Suprapubic skin (tissue), 4 donors: ENCODE data around the gene XIST. TPM values are rescaled to one million over a fixed set of nuclear protein-coding genes. Genes with fewer than 3 reads are reported as not detected.
"Not testable (repeated sequence)": the region's sequence is repeated elsewhere in the genome, so short reads cannot be mapped to it uniquely, and the experiment has no call there.

Experiments used
- DNase-seq, 2 donors: peaks; one replicate each; pipeline ENCODE4 v3.0.0-alpha.2; 2019; ENCODE audit warnings: low spot score in 2 of 2
- H3K27ac ChIP-seq: fragments of 200-600 bp; sonication (generic); one replicate; pipeline ENCODE4 v1.5.1; 2019
- H3K27me3 ChIP-seq: fragments of 200-600 bp; sonication (generic); one replicate; pipeline ENCODE4 v1.5.1; 2019
- H3K36me3 ChIP-seq: fragments of 200-600 bp; sonication (generic); one replicate; pipeline ENCODE4 v1.5.1; 2019
- H3K4me1 ChIP-seq: fragments of 200-600 bp; sonication (generic); one replicate; pipeline ENCODE4 v1.5.1; 2019
- H3K4me3 ChIP-seq: fragments of 200-600 bp; sonication (generic); one replicate; pipeline ENCODE4 v1.5.1; 2019; ENCODE audit warnings: mild to moderate bottlenecking
- H3K9me3 ChIP-seq: fragments of 200-600 bp; sonication (generic); one replicate; pipeline ENCODE4 v1.5.1; 2019
- EP300 ChIP-seq: sonication (generic); formaldehyde crosslinking; IDR thresholded peaks from one replicate; pipeline ENCODE4 v1.6.1; 2017; ENCODE audit warnings: antibody characterized with exemption
- POLR2A ChIP-seq, 2 donors: fragments of 450-650 bp; IDR thresholded peaks; one replicate each; pipeline ENCODE4 v1.6.1; 2017; ENCODE audit warnings: antibody characterized with exemption in 2 of 2, mild to moderate bottlenecking in 2 of 2, moderate library complexity in 2 of 2
- POLR2AphosphoS5 ChIP-seq, 3 donors: sonication (generic); formaldehyde crosslinking; IDR thresholded peaks; one replicate each; pipeline ENCODE4 v1.6.1; 2017; ENCODE audit warnings: antibody characterized with exemption in 3 of 3
- WGBS: methylation state at CpG from one replicate; pipeline ENCODE4 v1.1.5; 2018; 5-methylcytosine and 5-hydroxymethylcytosine counted together
- total RNA-seq, 4 donors: library from RNA; depleted of rRNA; stranded (reverse); fragments of >200 nt; gene quantifications; one replicate each; pipeline ENCODE4 v1.1.0, GENCODE V29; 2016
- TF ChIP-seq, protein P1 (sequence below), 2 donors: fragments of 200-600 bp in 1 of 2; fragments of 450-650 bp in 1 of 2; sonication (generic) in 1 of 2; IDR thresholded peaks; one replicate each; pipeline ENCODE4 v1.5.1; 2016 to 2019; ENCODE audit warnings: antibody characterized with exemption in 2 of 2, mild to moderate bottlenecking in 1 of 2, moderate library complexity in 1 of 2

The XIST gene
- total RNA-seq, 4 donors from 2014 or later, result 0.42 to 789 (median 95.5) TPM

DNA sequence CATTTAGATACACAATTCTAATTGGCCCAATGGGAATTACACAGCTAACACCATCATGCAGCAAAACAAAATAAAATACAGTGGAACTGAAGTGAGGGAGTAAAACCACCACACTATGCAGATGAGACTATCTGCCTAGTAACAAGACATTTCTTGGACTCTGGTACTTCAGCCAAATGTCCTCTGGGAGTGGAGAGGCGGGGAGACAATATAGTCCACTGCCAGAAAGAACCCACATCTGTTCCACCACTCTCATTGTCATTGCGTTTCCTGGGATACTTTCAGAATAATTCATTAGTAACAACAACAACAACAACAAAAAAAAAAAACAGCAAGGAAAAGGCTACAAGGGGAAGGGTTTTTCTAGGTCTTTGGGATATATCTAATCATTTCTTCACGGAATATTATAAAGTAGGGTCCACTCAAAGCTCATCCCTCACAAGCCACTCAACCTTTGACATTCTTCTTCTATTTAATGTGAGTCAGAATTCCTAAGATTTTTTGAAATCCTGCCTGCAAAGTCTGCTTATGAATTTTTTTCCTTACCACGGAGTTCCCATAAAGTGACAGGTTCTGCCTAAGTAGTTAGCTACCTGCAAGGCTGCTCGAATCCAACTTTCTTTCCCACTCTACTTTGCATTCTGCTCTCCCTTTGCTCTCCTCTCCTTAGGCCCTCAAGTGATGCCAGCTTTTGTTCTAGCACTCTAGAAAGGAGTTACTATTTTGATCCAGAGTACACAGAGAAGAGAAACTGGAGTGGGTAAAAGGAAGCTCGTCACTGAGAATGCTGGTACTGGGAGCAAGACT is 34.9 kb downstream of the XIST start:
- no peak overlapping the region for H3K4me3 ChIP-seq
- H3K27me3 ChIP-seq, result no peaks in the 10 kb centered on the region
- WGBS, result 66% methylated on average over 6 of the region's 6 CpGs
- no peaks in the 10 kb centered on the region for H3K9me3 ChIP-seq
- H3K36me3 ChIP-seq, result no peaks in the 10 kb centered on the region
- no peak overlapping the region for H3K27ac ChIP-seq
- H3K4me1 ChIP-seq, result no peaks in the 10 kb centered on the region
- TF ChIP-seq EP300, result no peak
- TF ChIP-seq, protein P1, sequence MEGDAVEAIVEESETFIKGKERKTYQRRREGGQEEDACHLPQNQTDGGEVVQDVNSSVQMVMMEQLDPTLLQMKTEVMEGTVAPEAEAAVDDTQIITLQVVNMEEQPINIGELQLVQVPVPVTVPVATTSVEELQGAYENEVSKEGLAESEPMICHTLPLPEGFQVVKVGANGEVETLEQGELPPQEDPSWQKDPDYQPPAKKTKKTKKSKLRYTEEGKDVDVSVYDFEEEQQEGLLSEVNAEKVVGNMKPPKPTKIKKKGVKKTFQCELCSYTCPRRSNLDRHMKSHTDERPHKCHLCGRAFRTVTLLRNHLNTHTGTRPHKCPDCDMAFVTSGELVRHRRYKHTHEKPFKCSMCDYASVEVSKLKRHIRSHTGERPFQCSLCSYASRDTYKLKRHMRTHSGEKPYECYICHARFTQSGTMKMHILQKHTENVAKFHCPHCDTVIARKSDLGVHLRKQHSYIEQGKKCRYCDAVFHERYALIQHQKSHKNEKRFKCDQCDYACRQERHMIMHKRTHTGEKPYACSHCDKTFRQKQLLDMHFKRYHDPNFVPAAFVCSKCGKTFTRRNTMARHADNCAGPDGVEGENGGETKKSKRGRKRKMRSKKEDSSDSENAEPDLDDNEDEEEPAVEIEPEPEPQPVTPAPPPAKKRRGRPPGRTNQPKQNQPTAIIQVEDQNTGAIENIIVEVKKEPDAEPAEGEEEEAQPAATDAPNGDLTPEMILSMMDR (IDR thresholded peaks at IDR 0.05), result no peak
- no peak for TF ChIP-seq POLR2A (IDR thresholded peaks at IDR 0.05)
- no peak for TF ChIP-seq POLR2AphosphoS5 (IDR thresholded peaks at IDR 0.05)
- DNase-seq, result no peak

- no peak overlapping the region for H3K27ac ChIP-seq
- no peaks in the 10 kb centered on the region for H3K4me1 ChIP-seq
- TF ChIP-seq EP300, result no peak
- TF ChIP-seq POLR2A (IDR thresholded peaks at IDR 0.05), result no peak
- TF ChIP-seq POLR2AphosphoS5 (IDR thresholded peaks at IDR 0.05), result no peak
- TF ChIP-seq, protein P1 (IDR thresholded peaks at IDR 0.05), result no peak
- no peaks in the 10 kb centered on the region for H3K36me3 ChIP-seq
- no peak overlapping the region for H3K4me3 ChIP-seq
- no peaks in the 10 kb centered on the region for H3K27me3 ChIP-seq
- DNase-seq, result no peak
- no peaks in the 10 kb centered on the region for H3K9me3 ChIP-seq
Measured at GRCh38 chrX:73812256-73812655, 40.3 kb downstream of the XIST start.

GRCh38 chrX:73804109-73804508 is 48.4 kb downstream of the XIST start:
- H3K4me1 ChIP-seq, H3K4me3 ChIP-seq, H3K9me3 ChIP-seq, H3K27me3 ChIP-seq, H3K36me3 ChIP-seq, DNase-seq, H3K27ac ChIP-seq: not testable (repeated sequence)
- WGBS, result 81% methylated on average over 1 of the region's 1 CpG

DNA sequence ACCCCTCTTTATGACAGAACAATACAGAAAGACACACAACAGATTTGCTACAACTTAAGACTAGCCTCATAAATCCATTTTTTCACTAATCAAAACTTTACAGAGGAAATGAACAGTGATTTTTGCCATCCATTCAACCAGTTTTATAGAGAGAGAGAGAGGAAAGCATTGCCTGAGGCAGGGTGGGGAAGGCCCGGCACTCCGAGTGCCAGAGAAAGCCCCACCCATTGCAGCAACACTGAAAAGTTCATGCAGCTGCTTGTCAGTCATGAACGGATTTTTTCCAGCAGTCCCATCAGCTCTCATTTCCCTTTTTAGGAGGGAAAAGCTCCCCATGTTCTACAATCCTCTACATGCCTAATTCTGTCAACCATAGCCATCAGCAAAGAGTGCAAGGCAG is 52.6 kb downstream of the XIST start:
- H3K27ac ChIP-seq, result no peak overlapping the region
- H3K27me3 ChIP-seq, result no peaks in the 10 kb centered on the region
- 15% methylated on average over 3 of the region's 3 CpGs for WGBS
- no peaks in the 10 kb centered on the region for H3K4me1 ChIP-seq
- no peaks in the 10 kb centered on the region for H3K36me3 ChIP-seq
- DNase-seq, result no peak
- no peak for TF ChIP-seq POLR2A (IDR thresholded peaks at IDR 0.05)
- TF ChIP-seq, protein P1 (IDR thresholded peaks at IDR 0.05), result no peak
- no peak for TF ChIP-seq POLR2AphosphoS5 (IDR thresholded peaks at IDR 0.05)
- no peak for TF ChIP-seq EP300
- no peaks in the 10 kb centered on the region for H3K9me3 ChIP-seq
- no peak overlapping the region for H3K4me3 ChIP-seq

- H3K27me3 ChIP-seq, H3K36me3 ChIP-seq, H3K4me3 ChIP-seq, H3K9me3 ChIP-seq, DNase-seq, H3K27ac ChIP-seq, H3K4me1 ChIP-seq: not testable (repeated sequence)
- 95% methylated on average over 8 of the region's 8 CpGs for WGBS
Measured at GRCh38 chrX:73792511-73792910, 60.0 kb downstream of the XIST start.

DNA sequence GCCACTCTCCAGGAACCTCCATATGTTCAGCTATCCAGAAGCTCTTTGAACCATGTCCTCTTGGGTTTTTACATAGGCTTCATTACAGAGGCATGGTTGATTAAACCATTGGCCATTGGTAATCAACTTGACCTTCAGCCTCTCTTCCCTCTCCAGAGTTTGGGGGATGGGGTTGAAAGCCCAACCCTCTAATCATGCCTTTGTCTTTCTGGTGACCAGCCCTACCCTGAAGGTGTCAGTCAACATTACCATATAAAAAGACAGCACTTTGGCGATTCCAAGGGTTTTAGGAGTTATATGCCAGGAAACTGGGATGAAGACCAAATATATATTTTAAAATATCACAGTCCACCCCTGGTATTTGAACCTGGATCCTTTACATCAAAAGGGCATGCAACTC is 67.0 kb downstream of the XIST start:
- H3K9me3 ChIP-seq, result no peaks in the 10 kb centered on the region
- no peaks in the 10 kb centered on the region for H3K4me1 ChIP-seq
- no peak overlapping the region for H3K4me3 ChIP-seq
- no peak overlapping the region for H3K27ac ChIP-seq
- TF ChIP-seq POLR2A (IDR thresholded peaks at IDR 0.05), result no peak
- no peak for TF ChIP-seq EP300
- no peak for TF ChIP-seq POLR2AphosphoS5 (IDR thresholded peaks at IDR 0.05)
- TF ChIP-seq, protein P1 (IDR thresholded peaks at IDR 0.05), result no peak
- DNase-seq, result no peak
- 0% methylated on average over 1 of the region's 1 CpG for WGBS
- no peaks in the 10 kb centered on the region for H3K36me3 ChIP-seq
- H3K27me3 ChIP-seq, result no peaks in the 10 kb centered on the region
